A549 (cell line): ENCODE measurements around the gene ZSWIM1. TPM values are rescaled to one million over a fixed set of nuclear protein-coding genes. Genes with fewer than 3 reads are reported as not detected.

Experiments
- ATAC-seq, 2 experiments: fragments of 200-7000 bp in 1 of 2; fragments of >200 bp in 1 of 2; cut with Nextera tagmentation in 1 of 2; cut with Tn5 transposase in 1 of 2; 3 replicates each; pipeline versions ENCODE4 v1.8.0 to v1.9.1; 2018 to 2020; ENCODE audit warnings: mild to moderate bottlenecking in 1 of 2, moderate library complexity in 1 of 2
- CTCF ChIA-PET: fragments of 300-600 bp; sonication (Branson Sonifier 250); formaldehyde crosslinking; extraction: SDS; loops from one replicate; lab custom pipeline; 2021; ENCODE audit warnings: antibody characterized with exemption, inconsistent platforms; lab: Yijun Ruan, JAX
- POLR2A ChIA-PET: fragments of 350-600 bp; formaldehyde crosslinking; extraction: SDS; loops from one replicate; lab custom pipeline; 2021; ENCODE audit warnings: antibody characterized with exemption, inconsistent platforms; lab: Yijun Ruan, JAX
- DNase-seq, 2 experiments: peaks; one replicate each; pipeline versions ENCODE4 v3.0.0 to v3.0.0-alpha.2; 2011 to 2016; ENCODE audit warnings: low read depth in 1 of 2, low spot score in 1 of 2
- FAIRE-seq: peaks from 2 replicates; lab custom pipeline; 2011; peaks lifted over from hg19 to GRCh38; lab: Jason Lieb, UNC
- H3K27ac ChIP-seq, 2 experiments: fragments of >200 bp; sonication (Bioruptor Twin); formaldehyde crosslinking; 3 replicates each; pipeline ENCODE4 v1.5.1; 2016 to 2017
- H3K4me1 ChIP-seq: fragments of >200 bp; sonication (Bioruptor Twin); formaldehyde crosslinking; 3 replicates; pipeline ENCODE4 v1.6.1; 2016
- H3K4me2 ChIP-seq: fragments of >200 bp; sonication (Bioruptor Twin); formaldehyde crosslinking; 3 replicates; pipeline ENCODE4 v1.6.1; 2016
- H3K4me3 ChIP-seq: fragments of >200 bp; sonication (Bioruptor Twin); formaldehyde crosslinking; 3 replicates; pipeline ENCODE4 v1.5.1; 2016
- H3K9me3 ChIP-seq: fragments of >200 bp; sonication (Bioruptor Twin); formaldehyde crosslinking; 3 replicates; pipeline ENCODE4 v1.6.1; 2016
- ATOH8 ChIP-seq: fragments of 250-450 bp; sonication (Bioruptor Pico); IDR thresholded peaks from 2 replicates; pipeline ENCODE4 v1.5.0; 2020; ENCODE audit warnings: low read depth, mild to moderate bottlenecking, moderate library complexity
- CEBPB ChIP-seq, 2 experiments: fragments of >200 bp in 1 of 2; sonication (Bioruptor Twin) in 1 of 2; formaldehyde crosslinking in 1 of 2; IDR thresholded peaks; 2 replicates each; pipeline ENCODE4 v1.6.1; 2012 to 2016
- CHD2 ChIP-seq: fragments of 150-350 bp; IDR thresholded peaks from 2 replicates; pipeline ENCODE4 v1.6.1; 2014; ENCODE audit warnings: low read length; ENCODE audit not compliant: partially characterized antibody
- CTCF ChIP-seq: fragments of >200 bp; sonication (Bioruptor Twin); formaldehyde crosslinking; IDR thresholded peaks from 3 replicates; pipeline ENCODE4 v1.5.1; 2016
- EHMT2 ChIP-seq: fragments of 200-600 bp; sonication (generic); IDR thresholded peaks from 2 replicates; pipeline ENCODE4 v1.6.1; 2016; ENCODE audit warnings: antibody characterized with exemption, low read depth, mild to moderate bottlenecking, moderate library complexity
- HOXB5 ChIP-seq: fragments of 250-450 bp; sonication (Bioruptor Pico); IDR thresholded peaks from 2 replicates; pipeline ENCODE4 v1.5.0; 2020; ENCODE audit warnings: mild to moderate bottlenecking, moderate library complexity
- NFE2L2 ChIP-seq: fragments of 150-350 bp; conservative IDR thresholded peaks from 2 replicates; pipeline ENCODE4 v1.6.1; 2014; ENCODE audit warnings: low read length
- NR3C1 ChIP-seq: fragments of >200 bp; sonication (Bioruptor Twin); formaldehyde crosslinking; IDR thresholded peaks from 3 replicates; pipeline ENCODE4 v1.6.1; 2017
- PBX3 ChIP-seq: IDR thresholded peaks from 2 replicates; pipeline ENCODE4 v1.6.1; 2012
- PHF8 ChIP-seq: fragments of 200-600 bp; sonication (generic); IDR thresholded peaks from 2 replicates; pipeline ENCODE4 v1.6.1; 2016; ENCODE audit warnings: low read depth, mild to moderate bottlenecking, antibody characterized with exemption, moderate library complexity, borderline replicate concordance
- POLR2A ChIP-seq: IDR thresholded peaks from 2 replicates; pipeline ENCODE4 v1.6.1; 2012; ENCODE audit warnings: mild to moderate bottlenecking, low read length
- RAD21 ChIP-seq, 2 experiments: fragments of >200 bp in 1 of 2; sonication (Bioruptor Twin) in 1 of 2; formaldehyde crosslinking in 1 of 2; IDR thresholded peaks in 1 of 2; conservative IDR thresholded peaks in 1 of 2; 2 replicates in 1 of 2; 3 replicates in 1 of 2; pipeline ENCODE4 v1.6.1; 2012 to 2018; ENCODE audit warnings: inconsistent platforms in 1 of 2
- RCOR1 ChIP-seq: fragments of 150-350 bp; IDR thresholded peaks from 2 replicates; pipeline ENCODE4 v1.6.1; 2014; ENCODE audit warnings: antibody characterized with exemption, low read length, low read depth
- REST ChIP-seq: fragments of 200-600 bp; sonication (generic); IDR thresholded peaks from 2 replicates; pipeline ENCODE4 v1.6.1; 2016; ENCODE audit warnings: antibody characterized with exemption, mild to moderate bottlenecking, moderate library complexity
- SMC3 ChIP-seq: fragments of >200 bp; sonication (Bioruptor Twin); formaldehyde crosslinking; IDR thresholded peaks from 3 replicates; pipeline ENCODE4 v1.6.1; 2018; ENCODE audit warnings: inconsistent platforms
- ZSCAN20 ChIP-seq: fragments of 250-450 bp; sonication (Bioruptor Pico); IDR thresholded peaks from 2 replicates; pipeline ENCODE4 v1.8.0; 2022; ENCODE audit warnings: mild to moderate bottlenecking, moderate library complexity
- WGBS: methylation state at CpG from one replicate; pipeline ENCODE4 v1.1.6; 2017; ENCODE audit errors: missing lambda C conversion rate; 5-methylcytosine and 5-hydroxymethylcytosine counted together
- polyA plus RNA-seq, 4 experiments: library from polyadenylated mRNA; depleted of rRNA in 3 of 4; stranded (reverse); fragments of >200 nt; fragmentation: RNase III in 1 of 4; extraction: RNeasy Plus Mini Kit Qiagen cat#74134 plus additional on column Dnase treatment in 1 of 4; gene quantifications; 2 replicates in 3 of 4; 3 replicates in 1 of 4; pipeline ENCODE4 v1.2.3, GENCODE V29; 2011 to 2017

ZSWIM1 gene
- polyA plus RNA-seq, 2 of the 4 experiments (the other 2 are of a cell fraction) = 4.7 to 6.6 TPM

- CTCF ChIA-PET = no interaction called here
Observed at GRCh38 chr20:45912344-45912682, 31.3 kb downstream of the ZSWIM1 start.

More at GRCh38 chr20:45912344-45912682, 31.3 kb downstream of the ZSWIM1 start:
- Histone ChIP-seq H3K9me3 (no peaks in the 10 kb centered on the region), H3K4me3 (no peak overlapping the region), H3K4me2 (no peak overlapping the region), H3K27ac (no peak overlapping the region), H3K4me1 (peaks cover 11% of the 10 kb centered on the region; the same call in 2 of the 3 replicates)
- DNase-seq = no peak
- ATAC-seq = no peak
- no peak for FAIRE-seq
- POLR2A ChIA-PET = interaction anchor here (1.0 kb wide), 1 partner anchor 13 kb away, joined by 4 read pairs; no protein-coding TSS in a partner anchor
- no peak for TF ChIP-seq RCOR1
- TF ChIP-seq PBX3 = no peak
- TF ChIP-seq HOXB5 = no peak
- no peak for TF ChIP-seq NR3C1
- TF ChIP-seq EHMT2 = no peak
- TF ChIP-seq REST = no peak
- no peak for TF ChIP-seq CHD2
- no peak for TF ChIP-seq SMC3
- no peak for TF ChIP-seq PHF8
- no peak for TF ChIP-seq ATOH8 (CRISPR knock-in tag)
- TF ChIP-seq CTCF = no peak
- TF ChIP-seq RAD21 (conservative IDR thresholded peaks at IDR 0.05 in 1 of 2, IDR thresholded peaks at IDR 0.05 in 1 of 2) = no peak
- no peak for TF ChIP-seq POLR2A
- no peak for TF ChIP-seq CEBPB (IDR thresholded peaks at IDR 0.05)
- TF ChIP-seq ZSCAN20 = no peak
- TF ChIP-seq NFE2L2 = no peak
- WGBS = 83% methylated on average over 4 of the region's 4 CpGs
